Measurements from ENCODE around the gene TBC1D14. TPM values are rescaled to one million over a fixed set of nuclear protein-coding genes. Genes with fewer than 3 reads are reported as not detected.

TBC1D14 gene
- total RNA-seq, 1 experiment from 2014 or later = 50.2 TPM

GRCh38 chr4:7063362-7063761 lies 153.7 kb downstream of the TBC1D14 start:
- Histone ChIP-seq H3K27ac (ENCODE audit: insufficient read length, low read depth, low read length) (no peak overlapping the region), H2BK5ac (ENCODE audit: insufficient read length, low read length) (no peak overlapping the region), H3K79me1 (ENCODE audit: insufficient read depth, low read depth, low read length, poor library complexity, severe bottlenecking) (peaks cover 13% of the 10 kb centered on the region), H2AK5ac (ENCODE audit: insufficient read length, low read length) (no peak overlapping the region), H2BK15ac (ENCODE audit: low read depth, low read length) (no peak overlapping the region), H3K79me2 (ENCODE audit: insufficient read depth, low read length) (peaks cover 16% of the 10 kb centered on the region; the same call in 1 of the 2 replicates), H3K4me1 (ENCODE audit: insufficient read depth, low read length) (peaks cover 4% of the 10 kb centered on the region), H4K91ac (ENCODE audit: insufficient read length, low read depth, low read length) (no peak overlapping the region), H4K8ac (replicated peaks; ENCODE audit: insufficient read length, low read depth, low read length) (no peak overlapping the region), H2BK20ac (ENCODE audit: low read depth, low read length, poor library complexity, severe bottlenecking) (no peak overlapping the region), H3K9me3 (ENCODE audit: control insufficient read depth, low read depth, low read length) (no peaks in the 10 kb centered on the region), H3K23ac (ENCODE audit: insufficient read length, low read depth, low read length) (no peak overlapping the region), H3K14ac (ENCODE audit: insufficient read depth, low read length) (no peak overlapping the region), H3K23me2 (ENCODE audit: insufficient read length, low read depth, low read length, poor library complexity, severe bottlenecking) (peaks cover 5% of the 10 kb centered on the region), H2BK120ac (ENCODE audit: low read depth, low read length, poor library complexity, severe bottlenecking) (no peak overlapping the region), H3T11ph (ENCODE audit: low read length) (no peak overlapping the region), H3K9ac (ENCODE audit: extremely low read depth, insufficient read length, low read length) (no peak overlapping the region), H4K20me1 (ENCODE audit: control insufficient read depth, insufficient read depth, insufficient read length) (no peaks in the 10 kb centered on the region), H2AFZ (ENCODE audit: low read length) (no peak overlapping the region), H3K4me2 (ENCODE audit: insufficient read depth, insufficient read length, low read length) (no peak overlapping the region), H3K27me3 (ENCODE audit: insufficient read depth, low read length) (no peaks in the 10 kb centered on the region; the same call in 1 of the 2 replicates), H3K56ac (ENCODE audit: insufficient read length, low read depth, low read length) (no peak overlapping the region), H4K5ac (ENCODE audit: insufficient read length, low read depth, low read length) (no peak overlapping the region), H3K4ac (ENCODE audit: low read depth, low read length) (no peak overlapping the region), H3K18ac (ENCODE audit: insufficient read length, low read depth, low read length) (no peak overlapping the region), H2BK12ac (ENCODE audit: insufficient read length, low read depth, low read length) (no peak overlapping the region)
- H3K27ac Mint-ChIP-seq = no peak overlapping the region
- peaks cover 7 to 14% of the 10 kb centered on the region in 2 experiments for H3K4me1 Mint-ChIP-seq
- DNase-seq = no peak
- no peak overlapping the region for H3K4me3 Mint-ChIP-seq
- H3K36me3 Mint-ChIP-seq (ENCODE audit: insufficient read depth in 1 of 3, low read depth in 3 of 3) = peaks cover 38 to 66% (median 63%) of the 10 kb centered on the region in 3 experiments
- H3K27me3 Mint-ChIP-seq (ENCODE audit: low read depth) = peaks cover 1% of the 10 kb centered on the region
- no peak for TF ChIP-seq CTCF (conservative IDR thresholded peaks at IDR 0.05)
- WGBS (ENCODE audit: extremely low coverage, insufficient read length, low lambda C conversion rate) = no CpG with 5 or more reads among the region's 4 CpGs
- no peaks in the 10 kb centered on the region for H3K9me3 Mint-ChIP-seq
